ENCODE data around the gene PMVK. TPM values are rescaled to one million over a fixed set of nuclear protein-coding genes. Genes with fewer than 3 reads are reported as not detected.

PMVK gene
- total and polyA plus RNA-seq, 10 of the 15 experiments (the other 5 are each of a cell fraction or from before 2014, with no cell fraction given): 6.0 to 121 (median 49.4) TPM

GRCh38 chr1:154962156-154962749 lies 25.7 kb upstream of the PMVK start:
- intact Hi-C loops (cut with micrococcal nuclease; ENCODE audit: unreplicated experiment) (loop anchor here (5.0 kb wide), 1 partner anchor 40 kb away; the partner anchor contains the start of gene ZBTB7B), in situ Hi-C loops (cut with MboI) (no loop called here)
- H3K4me2 ChIP-seq (ENCODE audit: control insufficient read depth, insufficient read depth): peak overlapping the region; percentile 86
- POLR2A ChIA-PET: interaction anchor here (0.7 to 12.3 kb wide), 4 partner anchors 11 to 42 kb away, joined by 3 to 140 read pairs (median 5); partner anchors contain the start of genes CKS1B and SHC1
- peaks cover 31% of the 10 kb centered on the region for H3K79me2 ChIP-seq (ENCODE audit: control insufficient read depth, insufficient read depth, low read length)
- DNase-seq (ENCODE audit: low read depth, low spot score) (no peak), FAIRE-seq (peak; percentile 88), ATAC-seq (peak; percentile 36)
- H3K27me3 ChIP-seq (replicated peaks in 1 of 2; ENCODE audit: control insufficient read depth in 2 of 2, insufficient read depth in 2 of 2, low read length in 1 of 2): no peaks in the 10 kb centered on the region
- peaks cover 6% of the 10 kb centered on the region; the same call in 1 of the 2 replicates for H3K4me1 ChIP-seq (ENCODE audit: control insufficient read depth, insufficient read depth, low read length)
- H3K36me3 ChIP-seq (ENCODE audit: control insufficient read depth in 2 of 2, insufficient read depth in 2 of 2, low read length in 1 of 2): peaks cover 10 to 12% of the 10 kb centered on the region in 2 experiments; a peak in 3 of 4 replicates
- H3K9ac ChIP-seq (ENCODE audit: control insufficient read depth, insufficient read depth, low read length): peak overlapping the region; percentile 81
- BruUV-seq (replicated peaks): TSS peak; percentile 85
- TF ChIP-seq SMC3 (IDR thresholded peaks at IDR 0.05; ENCODE audit: borderline replicate concordance, low read length): 0 out of 2 replicates have a peak, but pooled peaks have one; percentile 5
- TF ChIP-seq BCL3 (IDR thresholded peaks at IDR 0.05; ENCODE audit: borderline replicate concordance, insufficient read depth, low read depth, low read length, poor library complexity, severe bottlenecking): peak; percentile 3
- TF ChIP-seq RELA (IDR thresholded peaks at IDR 0.05; ENCODE audit: borderline replicate concordance, partially characterized antibody): no peak
- no peak for TF ChIP-seq MEF2B (IDR thresholded peaks at IDR 0.05; ENCODE audit: partially characterized antibody, poor library complexity, severe bottlenecking)
- TF ChIP-seq SMAD5 (IDR thresholded peaks at IDR 0.05; ENCODE audit: low read depth): no peak
- no peak for TF ChIP-seq ELK1 (IDR thresholded peaks at IDR 0.05; ENCODE audit: low read depth, low read length)
- no peak for TF ChIP-seq PML (IDR thresholded peaks at IDR 0.05; ENCODE audit: low read length)
- TF ChIP-seq NFIC (IDR thresholded peaks at IDR 0.05; ENCODE audit: low read depth, low read length): no peak
- no peak for TF ChIP-seq CHD4 (IDR thresholded peaks at IDR 0.05)
- TF ChIP-seq, protein P1, sequence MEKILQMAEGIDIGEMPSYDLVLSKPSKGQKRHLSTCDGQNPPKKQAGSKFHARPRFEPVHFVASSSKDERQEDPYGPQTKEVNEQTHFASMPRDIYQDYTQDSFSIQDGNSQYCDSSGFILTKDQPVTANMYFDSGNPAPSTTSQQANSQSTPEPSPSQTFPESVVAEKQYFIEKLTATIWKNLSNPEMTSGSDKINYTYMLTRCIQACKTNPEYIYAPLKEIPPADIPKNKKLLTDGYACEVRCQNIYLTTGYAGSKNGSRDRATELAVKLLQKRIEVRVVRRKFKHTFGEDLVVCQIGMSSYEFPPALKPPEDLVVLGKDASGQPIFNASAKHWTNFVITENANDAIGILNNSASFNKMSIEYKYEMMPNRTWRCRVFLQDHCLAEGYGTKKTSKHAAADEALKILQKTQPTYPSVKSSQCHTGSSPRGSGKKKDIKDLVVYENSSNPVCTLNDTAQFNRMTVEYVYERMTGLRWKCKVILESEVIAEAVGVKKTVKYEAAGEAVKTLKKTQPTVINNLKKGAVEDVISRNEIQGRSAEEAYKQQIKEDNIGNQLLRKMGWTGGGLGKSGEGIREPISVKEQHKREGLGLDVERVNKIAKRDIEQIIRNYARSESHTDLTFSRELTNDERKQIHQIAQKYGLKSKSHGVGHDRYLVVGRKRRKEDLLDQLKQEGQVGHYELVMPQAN (conservative IDR thresholded peaks at IDR 0.05): 0 out of 2 replicates have a peak, but pooled peaks have one; percentile 74
- TF ChIP-seq, protein P2, sequence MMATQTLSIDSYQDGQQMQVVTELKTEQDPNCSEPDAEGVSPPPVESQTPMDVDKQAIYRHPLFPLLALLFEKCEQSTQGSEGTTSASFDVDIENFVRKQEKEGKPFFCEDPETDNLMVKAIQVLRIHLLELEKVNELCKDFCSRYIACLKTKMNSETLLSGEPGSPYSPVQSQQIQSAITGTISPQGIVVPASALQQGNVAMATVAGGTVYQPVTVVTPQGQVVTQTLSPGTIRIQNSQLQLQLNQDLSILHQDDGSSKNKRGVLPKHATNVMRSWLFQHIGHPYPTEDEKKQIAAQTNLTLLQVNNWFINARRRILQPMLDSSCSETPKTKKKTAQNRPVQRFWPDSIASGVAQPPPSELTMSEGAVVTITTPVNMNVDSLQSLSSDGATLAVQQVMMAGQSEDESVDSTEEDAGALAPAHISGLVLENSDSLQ (IDR thresholded peaks at IDR 0.05): no peak
- TF ChIP-seq RAD51 (IDR thresholded peaks at IDR 0.05): no peak
- no peak for TF ChIP-seq ZNF622 (IDR thresholded peaks at IDR 0.05)
- no peak for TF ChIP-seq ZBED1 (IDR thresholded peaks at IDR 0.05; ENCODE audit: borderline replicate concordance)
- H3K9me3 ChIP-seq (replicated peaks; ENCODE audit: control insufficient read depth, insufficient read depth, low read length): no peaks in the 10 kb centered on the region
- peak overlapping the region; percentile 97 for H3K27ac ChIP-seq (ENCODE audit: control insufficient read depth, insufficient read depth)
- CTCF ChIA-PET: interaction anchor here (0.9 to 2.7 kb wide), 9 partner anchors 9 to 110 kb away, joined by 3 to 20 read pairs (median 10); partner anchors contain the start of genes PMVK and SHC1
- SMC1A ChIA-PET (ENCODE audit: uncharacterized antibody, unreplicated experiment): interaction anchor here (0.9 to 3.1 kb wide), 6 partner anchors 8 to 58 kb away, joined by 3 to 14 read pairs (median 4); partner anchors contain the start of gene SHC1
- peak overlapping the region; percentile 88 for H3K4me3 ChIP-seq
- WGBS (ENCODE audit: insufficient coverage, insufficient replicate concordance, low lambda C conversion rate, missing lambda C conversion rate): under 1% methylated on average over 25 of the region's 25 CpGs
- H2AFZ ChIP-seq (ENCODE audit: control insufficient read depth, low read depth, low read length): peak overlapping the region; percentile 73; the same call in 1 of the 2 replicates
- no peaks in the 10 kb centered on the region for H4K20me1 ChIP-seq (ENCODE audit: control insufficient read depth, insufficient read depth)
- RAD21 ChIA-PET (ENCODE audit: unreplicated experiment): interaction anchor here (1.1 to 2.4 kb wide), 5 partner anchors 9 to 89 kb away, joined by 3 to 15 read pairs (median 5); partner anchors contain the start of genes ADAM15, PMVK and SHC1
